NK-92 (cell line): Measurements from ENCODE around the gene BICDL1.

Source experiments
- DNase-seq: peaks from one replicate; lab custom pipeline; 2025; ENCODE audit not compliant: unreplicated experiment; lab: John Stamatoyannopoulos, UW

BICDL1 gene

DNA sequence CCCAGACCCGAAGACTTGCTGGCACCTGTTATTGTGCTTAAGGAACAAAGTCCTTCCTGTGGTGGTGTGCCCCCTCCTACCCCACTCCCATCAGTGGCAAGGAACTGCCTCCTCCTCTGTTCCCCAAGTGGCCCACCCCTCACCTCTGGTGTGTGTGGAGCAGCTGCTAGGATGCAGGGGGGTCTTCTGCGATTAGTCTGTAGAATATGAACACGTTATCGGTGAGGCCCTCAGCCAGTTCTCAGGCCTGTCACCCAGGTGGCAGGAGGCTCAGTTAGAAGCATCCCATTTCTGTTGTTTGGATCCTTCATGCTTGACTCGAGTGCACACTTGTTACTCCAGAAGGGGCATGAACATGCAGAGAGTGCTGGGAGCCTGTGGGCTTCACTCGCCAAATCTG, 88.2 kb downstream of the BICDL1 start:
- DNase-seq = no peak

DNA sequence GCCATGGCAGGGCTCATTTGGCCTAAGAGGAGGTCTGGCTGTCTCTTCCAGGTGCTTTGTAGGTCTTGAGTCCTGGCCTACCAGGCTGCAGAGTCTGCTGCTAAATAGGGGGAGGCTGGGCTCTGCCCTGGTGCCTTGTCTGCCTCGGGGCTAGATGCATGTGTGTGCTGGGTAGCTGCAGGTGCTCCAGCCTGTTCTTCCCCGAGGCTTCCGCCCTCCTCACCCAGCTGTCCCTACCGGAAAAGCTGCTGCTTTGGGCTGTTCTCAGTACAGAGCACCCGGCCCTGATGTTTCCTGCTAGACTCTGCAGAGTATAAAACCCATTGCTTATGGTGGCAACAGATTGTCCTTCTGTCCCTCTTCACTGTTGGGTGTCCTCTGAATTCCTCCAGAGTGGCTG, 89.8 kb downstream of the BICDL1 start:
- no peak for DNase-seq

DNA sequence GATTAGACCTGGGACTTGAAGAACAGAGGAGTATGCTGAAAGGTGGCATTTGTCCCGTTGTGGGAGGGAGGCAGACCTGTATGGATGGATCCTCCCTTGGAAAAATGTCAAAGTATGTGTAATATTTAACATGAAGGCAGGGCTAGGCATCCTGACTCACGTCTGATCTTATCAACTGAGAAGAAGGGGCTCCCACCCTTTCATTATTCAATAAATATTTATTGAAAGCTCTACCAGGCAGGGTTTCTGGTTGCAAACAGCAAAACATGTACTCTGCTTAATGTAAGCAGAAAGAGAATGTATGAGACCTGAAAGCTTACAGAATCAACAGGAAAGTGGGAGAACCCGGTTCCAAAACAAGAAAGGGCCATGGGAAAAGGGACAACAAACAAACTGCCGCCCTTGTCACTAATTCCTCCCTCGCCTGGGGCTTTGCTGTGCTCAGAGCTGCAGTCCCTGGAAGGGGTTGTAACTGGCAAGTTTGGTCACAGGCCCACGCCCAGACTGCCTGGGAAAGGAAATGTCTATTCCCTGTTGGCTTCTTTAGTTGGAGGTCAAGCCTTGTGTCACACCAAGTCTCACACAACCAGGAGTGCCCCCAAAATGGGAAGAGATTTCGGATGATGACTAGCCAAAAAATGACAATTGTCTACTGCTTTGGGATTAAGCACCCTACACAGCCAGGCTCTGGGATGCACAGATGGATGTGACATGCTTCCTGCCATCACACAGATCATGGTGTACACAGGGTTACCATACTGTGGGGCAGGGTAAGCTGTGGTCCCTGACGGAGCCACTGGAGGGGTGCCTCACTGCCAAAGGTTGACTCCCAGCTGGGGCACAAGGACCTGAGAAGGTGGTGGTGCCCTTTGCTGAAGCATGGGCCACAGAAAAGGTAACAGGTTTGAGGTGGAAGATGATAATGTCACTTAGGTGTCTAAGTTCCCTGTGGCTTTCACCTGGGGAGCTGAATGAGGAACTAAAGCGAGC, 90.7 kb downstream of the BICDL1 start:
- no peak for DNase-seq

DNA sequence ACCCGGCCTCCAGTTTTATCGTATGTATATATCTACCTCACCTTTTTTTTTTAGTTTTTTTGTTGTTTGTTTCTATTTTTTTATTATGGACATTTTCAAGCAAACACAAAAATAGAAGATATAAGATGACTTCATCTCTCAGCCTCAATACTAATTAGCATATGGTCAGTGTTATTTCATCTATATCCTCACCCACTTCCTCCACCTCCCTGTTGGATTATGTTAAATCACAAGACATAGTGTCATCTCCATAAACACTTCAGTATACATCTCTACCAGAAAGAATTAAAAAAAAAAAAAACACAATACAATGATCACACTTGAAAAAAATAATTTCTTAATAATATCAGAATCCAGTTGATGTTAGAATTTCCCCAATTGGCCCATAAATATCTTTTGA, 92.6 kb downstream of the BICDL1 start:
- DNase-seq = no peak

DNA sequence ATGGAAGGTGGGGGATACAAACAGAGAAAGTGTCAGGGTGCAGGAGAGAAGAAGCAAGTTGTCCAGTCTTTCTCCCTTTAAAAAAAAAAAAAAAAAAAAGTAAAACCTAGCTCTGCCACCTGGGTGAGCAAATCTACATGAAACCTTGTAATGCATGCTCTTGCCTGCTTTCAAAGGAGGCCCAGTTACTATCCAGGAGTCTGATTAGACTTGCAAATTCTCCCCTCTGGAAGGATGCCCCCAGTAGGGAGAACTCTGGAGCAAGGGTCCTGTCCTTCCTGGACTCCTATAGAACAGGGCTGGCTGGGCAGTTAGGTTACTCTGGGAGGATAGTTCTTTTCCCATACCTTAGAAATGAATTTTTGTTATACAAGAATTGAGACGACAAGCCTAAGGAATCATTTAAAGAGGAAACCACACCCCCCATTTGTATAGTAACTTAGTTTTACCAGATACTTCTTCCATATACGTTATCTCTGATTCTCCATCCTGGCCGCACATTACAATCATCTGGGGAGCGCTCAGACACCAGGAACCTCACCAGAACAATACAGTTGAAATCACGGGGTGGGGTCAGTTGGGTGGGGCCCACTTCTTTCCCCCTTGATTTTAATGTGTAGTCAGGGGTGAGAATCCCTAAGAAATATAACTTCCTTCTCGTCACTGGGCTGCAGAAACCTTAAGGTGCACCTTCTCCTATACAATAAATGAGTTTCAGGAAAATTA, 97.0 kb downstream of the BICDL1 start:
- no peak for DNase-seq

DNA sequence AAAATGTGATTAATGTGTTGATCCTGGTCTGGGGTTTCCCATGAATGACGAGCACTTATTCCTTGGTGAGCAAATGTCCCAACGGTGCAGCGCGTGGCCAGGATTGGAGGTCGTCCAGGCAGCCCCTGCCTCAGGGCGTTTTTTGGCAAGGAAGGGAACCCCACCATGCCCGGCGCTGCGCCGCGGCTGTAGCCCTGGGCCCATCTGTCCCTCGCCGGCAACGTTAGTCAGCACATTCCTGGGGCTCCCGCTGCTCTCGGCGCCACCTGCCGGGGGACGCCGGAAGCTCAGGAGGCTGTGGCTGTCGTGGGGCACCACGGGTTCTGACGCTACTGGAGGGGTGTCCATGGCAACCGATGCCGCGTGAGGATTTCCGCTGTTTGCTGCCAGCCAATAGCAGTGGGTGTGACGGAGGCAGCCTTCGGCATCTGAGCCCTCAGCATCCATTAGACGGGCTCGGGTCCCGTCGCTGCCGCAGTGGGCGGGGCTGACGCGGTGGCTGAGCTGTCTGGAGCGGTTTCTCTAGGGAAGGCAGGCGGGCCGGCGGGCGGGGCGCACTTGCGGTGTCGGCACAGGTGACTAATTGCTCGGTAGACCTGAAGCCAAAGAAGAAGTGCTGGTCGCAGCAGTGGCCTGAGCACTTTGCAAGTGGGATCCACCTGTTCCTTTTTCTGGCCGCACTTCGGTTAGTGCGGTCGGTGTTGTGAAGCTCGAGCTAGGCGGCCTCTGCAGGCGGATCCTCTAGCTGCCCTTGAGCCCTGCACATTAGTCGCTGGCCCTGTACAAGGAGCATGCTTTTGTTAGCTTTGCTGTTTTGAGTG, 98.0 kb downstream of the BICDL1 start:
- peak; percentile 98 for DNase-seq

DNA sequence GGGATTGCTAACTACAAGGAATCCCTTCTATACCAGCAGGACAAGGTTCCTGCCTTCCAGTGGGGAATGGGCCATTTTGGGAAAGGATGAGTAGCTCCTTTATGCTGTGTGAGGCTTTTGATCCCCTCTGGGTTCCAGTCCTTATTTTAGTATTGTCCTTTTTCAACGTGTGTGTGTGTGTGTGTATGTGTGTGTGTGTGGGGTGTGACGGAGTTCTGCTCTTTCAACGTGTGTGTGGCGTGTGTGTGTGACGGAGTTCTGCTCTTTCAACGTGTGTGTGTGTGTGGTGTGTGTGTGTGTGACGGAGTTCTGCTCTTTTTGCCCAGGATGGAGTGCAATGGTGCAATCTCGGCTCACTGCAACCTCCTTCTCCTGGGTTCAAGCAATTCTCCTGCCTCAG, 100.1 kb downstream of the BICDL1 start:
- DNase-seq = no peak

DNA sequence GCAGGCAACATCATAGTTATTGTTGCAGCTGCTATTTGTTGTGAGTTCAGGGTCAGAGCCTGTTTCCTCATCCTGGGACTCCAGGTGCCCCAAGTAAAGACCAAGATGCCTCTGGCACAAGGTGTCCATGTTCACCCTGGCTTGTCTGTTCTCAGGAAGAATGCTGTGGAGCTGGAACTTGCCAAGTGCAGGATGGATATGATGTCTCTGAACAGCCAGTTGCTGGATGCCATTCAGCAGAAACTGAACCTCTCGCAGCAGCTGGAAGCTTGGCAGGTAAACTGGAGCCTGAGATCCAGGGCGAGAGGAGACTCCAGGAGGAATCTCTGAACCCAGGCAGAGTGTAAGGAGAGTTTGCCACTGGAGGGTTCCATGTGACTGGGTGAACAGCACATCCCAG, 100.8 kb downstream of the BICDL1 start:
- no peak for DNase-seq

DNA sequence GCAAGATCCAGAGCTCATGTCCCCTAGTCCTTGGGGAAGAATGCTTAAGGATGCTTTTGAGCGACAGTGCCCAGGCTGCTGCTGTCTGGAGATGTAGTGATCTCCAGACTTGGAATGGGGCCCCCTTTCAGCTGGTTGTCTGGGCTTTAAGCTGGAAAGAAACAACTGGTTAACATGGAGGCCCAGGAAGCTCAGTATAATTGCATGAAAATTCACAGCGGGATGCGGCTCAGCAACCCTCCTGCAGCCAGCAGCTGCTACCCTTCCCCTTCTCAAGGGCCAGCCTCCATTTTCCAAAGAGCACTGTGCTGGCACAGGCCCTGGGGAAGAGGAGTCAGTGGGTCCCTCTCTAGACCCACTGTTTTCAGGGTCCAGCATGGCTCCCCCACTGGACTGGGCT, 101.2 kb downstream of the BICDL1 start:
- no peak for DNase-seq

DNA sequence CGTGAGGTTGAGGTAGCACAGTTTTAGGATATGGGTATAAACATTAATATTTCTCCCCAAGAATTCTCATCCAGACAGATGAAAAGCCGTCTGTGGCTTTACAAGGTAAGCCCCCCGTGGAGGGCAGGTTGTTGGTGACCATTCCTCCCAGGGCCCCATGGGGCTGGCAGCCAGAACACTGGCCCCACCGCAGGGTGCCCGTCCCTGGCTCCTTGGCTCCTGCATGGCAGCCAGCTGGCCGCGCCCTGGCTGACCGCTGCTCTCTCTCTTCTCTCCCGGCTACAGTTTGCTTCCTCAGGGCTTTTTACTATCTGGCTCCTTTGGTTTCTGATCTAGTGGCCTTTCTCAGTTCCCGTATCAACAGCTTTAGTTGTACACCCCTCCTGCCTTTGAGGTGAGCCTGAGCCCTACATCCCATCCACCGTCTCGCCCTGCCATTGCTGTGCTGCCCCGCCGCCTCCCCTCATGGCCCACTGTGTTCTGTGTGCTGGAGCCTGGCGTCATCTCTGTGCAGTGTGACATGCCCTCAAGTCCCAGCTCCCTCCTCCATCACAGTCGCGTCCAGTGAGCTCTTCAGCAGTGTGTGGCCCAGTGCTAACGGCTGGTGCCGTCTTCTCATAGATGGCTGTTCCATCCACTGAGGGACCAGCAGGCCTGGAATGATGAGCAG, 101.7 kb downstream of the BICDL1 start:
- DNase-seq = no peak

DNA sequence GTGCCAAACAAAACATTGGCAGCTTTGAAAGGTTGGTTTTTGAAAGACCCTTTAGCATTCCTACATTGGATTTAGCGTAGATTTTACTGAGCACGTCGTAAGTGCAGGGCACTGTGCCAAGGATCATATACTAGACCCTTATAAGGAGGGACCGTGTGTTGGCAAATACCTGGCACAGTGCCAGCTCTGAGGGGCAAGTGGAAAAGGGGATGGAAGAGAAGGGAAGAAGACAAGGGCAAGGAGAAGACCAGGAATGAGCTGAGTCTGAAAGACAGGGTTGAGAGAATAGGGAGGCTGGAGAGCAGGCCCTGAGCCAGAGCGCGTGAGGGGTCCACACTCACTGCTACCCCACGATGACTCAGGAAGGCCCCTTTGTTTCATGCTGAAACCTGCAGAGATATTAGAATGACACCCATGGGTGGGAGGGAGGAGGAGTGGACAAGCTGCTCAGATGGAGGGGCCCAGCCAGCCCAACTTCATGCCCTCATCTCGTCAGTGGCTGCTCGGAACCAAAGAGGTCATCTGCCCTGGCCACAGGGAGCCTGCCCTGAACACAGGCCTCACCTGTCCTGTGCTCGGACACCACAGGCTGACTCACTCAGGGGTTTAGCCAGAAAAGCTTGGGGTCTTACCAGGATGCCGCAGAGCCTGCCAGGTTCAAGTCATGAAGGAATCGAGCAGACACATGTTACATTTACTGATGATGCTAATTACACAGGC, 102.5 kb downstream of the BICDL1 start:
- DNase-seq = no peak

DNA sequence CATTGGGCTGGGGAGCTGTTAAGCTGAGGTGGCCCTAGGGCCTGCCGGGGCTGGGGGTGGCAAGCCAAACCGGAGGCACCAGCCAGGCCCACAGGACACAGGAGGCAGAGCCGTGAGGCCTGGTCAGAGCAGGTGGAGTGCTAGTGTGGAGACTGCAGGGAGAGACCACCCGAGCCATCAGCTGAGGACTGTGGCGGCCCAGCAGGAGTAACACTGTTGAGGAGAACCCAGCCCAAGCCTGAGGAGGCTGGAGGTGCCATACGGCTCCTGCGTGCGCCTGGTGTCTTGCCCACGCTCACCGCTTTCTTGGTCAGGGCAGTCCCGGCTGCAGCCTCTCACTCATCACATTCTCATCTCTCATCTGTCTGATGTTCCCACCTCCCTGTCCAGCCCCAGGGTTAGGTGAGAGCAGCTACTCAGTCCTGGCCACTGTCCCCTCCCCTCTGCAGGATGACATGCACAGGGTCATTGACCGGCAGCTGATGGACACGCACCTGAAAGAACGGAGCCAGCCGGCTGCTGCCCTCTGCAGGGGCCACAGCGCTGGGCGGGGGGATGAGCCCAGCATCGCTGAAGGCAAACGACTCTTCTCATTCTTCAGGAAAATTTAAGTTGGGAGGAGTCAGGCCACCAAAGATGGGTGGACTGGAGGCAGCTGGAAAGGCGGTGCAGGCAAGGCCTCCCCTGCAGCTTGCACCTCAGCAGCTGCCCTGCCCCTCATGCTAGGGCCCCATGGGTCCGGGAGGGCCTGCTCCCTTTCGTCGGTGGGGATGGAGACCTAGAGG, 103.7 kb downstream of the BICDL1 start:
- no peak for DNase-seq

DNA sequence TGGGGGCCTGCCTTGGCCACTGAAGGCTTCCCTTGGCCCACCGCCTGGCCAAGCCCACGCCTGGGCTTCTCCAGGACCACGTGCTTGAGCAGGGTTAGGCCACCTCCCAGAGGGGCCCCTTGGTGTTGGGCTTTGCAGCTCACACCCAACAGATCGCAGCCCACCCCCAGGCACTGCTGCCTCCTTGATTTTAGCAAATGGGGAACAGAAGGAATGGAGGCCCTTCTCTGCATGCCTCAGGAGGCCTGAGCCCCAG, 104.2 kb downstream of the BICDL1 start:
- DNase-seq = no peak

DNA sequence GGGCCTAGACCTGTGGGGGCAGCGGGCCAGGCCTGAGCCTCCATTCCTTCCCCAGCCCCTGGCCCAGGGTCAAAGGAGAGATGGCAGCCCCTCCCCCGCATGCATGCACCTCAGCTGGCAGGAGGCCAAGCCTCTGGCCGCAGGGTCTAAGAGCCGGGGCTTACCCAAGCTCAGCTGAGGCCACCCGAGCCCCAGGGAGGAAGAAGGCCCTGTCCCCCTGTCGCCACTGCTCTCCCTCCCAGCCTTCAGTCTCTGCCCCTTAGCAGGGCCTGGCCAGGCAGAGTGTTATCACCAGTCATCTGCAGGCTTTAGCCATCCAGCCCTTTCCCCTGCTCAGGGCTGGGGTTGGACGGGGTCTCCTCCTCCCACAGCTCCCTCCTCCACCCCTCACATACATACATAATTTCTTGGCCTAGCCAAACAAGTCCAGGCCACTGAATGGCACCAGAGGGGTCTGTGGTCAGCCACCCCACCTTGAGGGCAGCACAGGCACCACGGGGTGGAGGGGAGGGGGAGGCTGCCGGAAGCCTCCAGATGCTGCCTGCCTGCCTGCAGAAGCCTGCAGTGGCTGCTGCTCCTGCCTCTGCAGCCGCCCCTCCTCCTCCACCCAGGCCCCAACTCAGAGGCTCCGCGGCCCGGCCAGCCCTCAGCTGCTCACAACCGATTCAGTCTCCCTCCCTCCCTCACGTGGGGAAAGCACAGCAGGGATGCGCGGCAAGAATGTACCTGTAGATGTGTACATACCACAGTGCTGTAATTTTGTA, 104.7 kb downstream of the BICDL1 start:
- no peak for DNase-seq

DNA sequence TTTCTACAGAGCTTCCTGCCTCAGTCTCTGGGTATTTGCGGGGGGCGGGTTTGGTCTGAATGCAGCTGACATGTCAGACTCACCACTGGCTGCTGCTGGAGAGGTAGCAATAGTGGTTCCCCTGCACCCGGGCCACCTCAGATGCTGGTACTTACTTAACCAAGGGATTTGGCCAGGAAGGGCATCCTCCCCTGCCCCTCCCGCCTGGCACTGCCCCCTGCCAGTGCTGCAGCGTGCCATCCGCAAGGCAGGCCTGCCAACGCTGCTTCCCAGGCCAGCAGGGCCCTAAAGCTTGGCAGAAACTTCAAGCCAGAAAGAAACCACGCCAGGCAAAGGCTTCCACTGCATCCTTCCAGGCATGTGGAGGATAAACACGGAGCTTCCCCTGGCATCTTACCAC, 105.4 kb downstream of the BICDL1 start:
- DNase-seq = no peak

DNA sequence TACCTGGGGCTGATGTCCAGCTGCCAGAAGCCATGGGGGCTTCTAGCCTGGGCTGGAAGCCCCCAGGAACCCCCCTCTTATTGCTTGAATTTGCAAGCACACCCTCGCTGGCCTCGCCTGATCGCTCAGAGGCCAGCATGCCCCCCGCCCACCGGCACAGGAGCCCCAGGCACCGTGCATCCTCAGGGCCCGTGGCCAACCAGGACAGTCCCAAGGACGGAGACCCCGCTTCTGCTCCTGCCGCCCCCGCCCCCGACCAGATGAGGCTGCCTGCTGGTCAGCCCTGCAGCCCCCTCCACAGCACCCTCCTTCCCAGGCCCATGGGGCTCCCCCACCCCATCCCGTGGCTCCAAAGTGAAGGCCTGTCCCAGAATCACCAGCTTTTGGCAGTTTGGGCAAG, 106.3 kb downstream of the BICDL1 start:
- no peak for DNase-seq

DNA sequence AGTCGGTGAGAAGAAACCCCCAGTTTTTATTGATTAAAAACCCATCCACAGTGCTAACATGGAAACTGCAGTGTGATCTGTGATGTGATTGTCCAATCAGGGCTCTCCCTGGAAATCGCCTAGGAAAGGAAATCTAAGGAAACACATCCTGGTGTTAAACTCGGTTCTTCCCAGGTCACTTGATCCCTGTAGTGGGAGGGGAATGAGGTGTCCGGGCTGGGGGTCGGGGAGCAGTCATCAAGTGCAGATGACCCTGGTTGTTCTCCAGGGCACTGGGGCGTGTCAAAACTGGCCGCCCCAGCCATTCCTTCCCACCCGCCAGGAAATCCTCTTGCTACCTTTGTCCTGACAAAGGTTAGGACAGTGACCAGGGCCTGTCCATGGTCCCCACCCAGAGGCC, 106.7 kb downstream of the BICDL1 start:
- DNase-seq = no peak

DNA sequence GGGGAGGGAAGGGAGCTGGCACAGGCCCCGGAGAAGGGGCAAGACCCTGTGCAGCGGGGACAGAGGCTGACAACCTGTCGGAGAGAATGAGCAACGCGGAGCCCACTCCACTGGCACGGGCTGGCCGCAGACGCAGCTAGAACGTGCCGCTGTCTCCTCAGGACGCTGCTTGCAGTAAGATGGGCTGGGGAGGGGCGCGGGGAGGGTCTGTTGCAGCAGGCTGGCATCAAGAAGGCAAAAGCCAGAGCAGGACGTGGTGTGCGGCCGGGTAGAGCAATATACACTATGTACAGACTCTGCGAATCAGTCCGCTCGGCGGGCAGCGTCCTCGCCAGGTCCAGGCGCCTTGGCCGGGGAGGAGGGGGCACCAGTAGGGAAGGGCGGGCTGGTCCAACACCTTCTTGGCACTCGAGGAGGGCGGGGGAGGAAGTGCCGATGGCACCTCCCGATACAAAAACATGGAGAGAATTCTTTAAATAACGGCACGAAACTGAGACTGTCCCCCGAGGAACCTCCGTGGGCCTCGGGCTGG, 107.7 kb downstream of the BICDL1 start:
- no peak for DNase-seq
